GM21786 (cell line): ENCODE results near the gene DYSF.

ENCODE experiments used
- ATAC-seq: cut with Tn5 transposase; IDR thresholded peaks from one replicate; pipeline ENCODE4 v1.9.1; 2021; ENCODE audit not compliant: unreplicated experiment

DYSF gene

GRCh38 chr2:71700658-71701397 is 247.5 kb downstream of the DYSF start:
- no peak for ATAC-seq

GRCh38 chr2:71702071-71702970 is 249.0 kb downstream of the DYSF start:
- no peak for ATAC-seq

- ATAC-seq: no peak
These were observed 249.9 kb downstream of the DYSF start for GRCh38 chr2:71702971-71703898.

GRCh38 chr2:71704131-71704561 is 250.8 kb downstream of the DYSF start:
- no peak for ATAC-seq

- ATAC-seq: no peak
These were observed 251.3 kb downstream of the DYSF start for GRCh38 chr2:71704688-71705087.

GRCh38 chr2:71705171-71705960 is 252.0 kb downstream of the DYSF start:
- no peak for ATAC-seq

- ATAC-seq: no peak
These were observed 252.8 kb downstream of the DYSF start for GRCh38 chr2:71706121-71706520.

GRCh38 chr2:71706836-71707235 is 253.5 kb downstream of the DYSF start:
- no peak for ATAC-seq

- ATAC-seq: no peak
These were observed 257.2 kb downstream of the DYSF start for GRCh38 chr2:71710367-71711132.

- no peak for ATAC-seq
These were observed 257.9 kb downstream of the DYSF start for GRCh38 chr2:71711133-71711855.

GRCh38 chr2:71712158-71712818 is 258.9 kb downstream of the DYSF start:
- ATAC-seq: no peak

GRCh38 chr2:71713581-71714580 is 260.5 kb downstream of the DYSF start:
- ATAC-seq: no peak

GRCh38 chr2:71714601-71715240 is 261.4 kb downstream of the DYSF start:
- ATAC-seq: no peak

GRCh38 chr2:71715241-71715750 is 261.9 kb downstream of the DYSF start:
- no peak for ATAC-seq

- no peak for ATAC-seq
These were observed 262.8 kb downstream of the DYSF start for GRCh38 chr2:71715951-71716696.
